ENCODE measurements around the gene PEX10.

Gene PEX10

DNA sequence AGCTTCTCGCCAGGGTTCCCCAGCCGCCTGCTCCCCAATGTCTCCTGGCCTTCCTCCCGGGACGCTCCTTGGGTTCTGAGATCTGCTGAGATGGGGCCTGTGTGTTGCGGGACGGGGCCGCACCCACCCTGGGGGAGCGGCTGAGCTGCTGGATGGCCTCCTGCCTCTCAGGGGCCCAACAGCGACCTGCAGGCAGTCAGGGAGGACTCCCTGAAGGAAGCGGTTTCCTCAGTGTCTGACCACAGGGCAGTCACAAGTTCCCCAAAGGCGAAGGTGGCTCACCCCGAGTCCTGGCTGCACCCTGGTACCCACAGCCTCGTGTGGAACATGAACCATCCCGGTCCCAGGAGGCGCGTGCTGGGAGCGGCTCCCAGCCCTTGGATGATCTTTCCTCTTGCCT lies 45.1 kb upstream of the PEX10 start:
- TF ChIP-seq MYC (IDR thresholded peaks at IDR 0.05; ENCODE audit: low read depth, low read length) (no peak), POLR2A (IDR thresholded peaks at IDR 0.05; ENCODE audit: extremely low read depth, insufficient read length) (no peak)
- TF ChIP-seq, protein P1, sequence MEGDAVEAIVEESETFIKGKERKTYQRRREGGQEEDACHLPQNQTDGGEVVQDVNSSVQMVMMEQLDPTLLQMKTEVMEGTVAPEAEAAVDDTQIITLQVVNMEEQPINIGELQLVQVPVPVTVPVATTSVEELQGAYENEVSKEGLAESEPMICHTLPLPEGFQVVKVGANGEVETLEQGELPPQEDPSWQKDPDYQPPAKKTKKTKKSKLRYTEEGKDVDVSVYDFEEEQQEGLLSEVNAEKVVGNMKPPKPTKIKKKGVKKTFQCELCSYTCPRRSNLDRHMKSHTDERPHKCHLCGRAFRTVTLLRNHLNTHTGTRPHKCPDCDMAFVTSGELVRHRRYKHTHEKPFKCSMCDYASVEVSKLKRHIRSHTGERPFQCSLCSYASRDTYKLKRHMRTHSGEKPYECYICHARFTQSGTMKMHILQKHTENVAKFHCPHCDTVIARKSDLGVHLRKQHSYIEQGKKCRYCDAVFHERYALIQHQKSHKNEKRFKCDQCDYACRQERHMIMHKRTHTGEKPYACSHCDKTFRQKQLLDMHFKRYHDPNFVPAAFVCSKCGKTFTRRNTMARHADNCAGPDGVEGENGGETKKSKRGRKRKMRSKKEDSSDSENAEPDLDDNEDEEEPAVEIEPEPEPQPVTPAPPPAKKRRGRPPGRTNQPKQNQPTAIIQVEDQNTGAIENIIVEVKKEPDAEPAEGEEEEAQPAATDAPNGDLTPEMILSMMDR (IDR thresholded peaks at IDR 0.05; ENCODE audit: low read depth, low read length) = no peak
- TF ChIP-seq, protein P2, sequence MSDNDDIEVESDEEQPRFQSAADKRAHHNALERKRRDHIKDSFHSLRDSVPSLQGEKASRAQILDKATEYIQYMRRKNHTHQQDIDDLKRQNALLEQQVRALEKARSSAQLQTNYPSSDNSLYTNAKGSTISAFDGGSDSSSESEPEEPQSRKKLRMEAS (IDR thresholded peaks at IDR 0.05; ENCODE audit: low read depth, low read length) = no peak
- H3K4me3 ChIP-seq (ENCODE audit: low read depth, low read length) = no peak overlapping the region
- DNase-seq (ENCODE audit: low read depth) = no peak

DNA sequence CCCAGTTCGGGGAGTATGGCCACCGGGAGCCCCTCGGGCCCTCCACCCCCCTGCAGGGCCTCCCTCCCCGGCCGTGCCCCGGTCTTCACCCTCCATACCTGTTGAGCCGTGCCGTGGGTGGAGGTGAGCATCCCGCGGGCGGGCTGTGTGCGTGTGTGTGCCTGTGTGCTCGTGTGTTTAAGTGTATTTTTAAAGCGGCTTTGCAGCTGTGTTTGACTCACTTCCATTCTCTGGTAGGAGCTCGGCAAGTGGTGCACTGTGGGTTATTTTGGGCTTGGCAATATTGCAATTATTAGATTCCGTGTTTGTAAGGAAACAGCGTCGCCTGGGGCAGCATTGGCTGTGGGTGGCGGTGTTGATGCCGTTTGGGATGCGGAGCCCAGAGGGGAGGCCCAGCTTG lies 43.4 kb upstream of the PEX10 start:
- TF ChIP-seq, protein P1 (IDR thresholded peaks at IDR 0.05; ENCODE audit: low read depth, low read length) = no peak
- TF ChIP-seq, protein P2 (IDR thresholded peaks at IDR 0.05; ENCODE audit: low read depth, low read length) = no peak
- no peak for TF ChIP-seq MYC (IDR thresholded peaks at IDR 0.05; ENCODE audit: low read depth, low read length)
- no peak overlapping the region for H3K4me3 ChIP-seq (ENCODE audit: low read depth, low read length)
- peak; percentile 35 for DNase-seq (ENCODE audit: low read depth)

DNA sequence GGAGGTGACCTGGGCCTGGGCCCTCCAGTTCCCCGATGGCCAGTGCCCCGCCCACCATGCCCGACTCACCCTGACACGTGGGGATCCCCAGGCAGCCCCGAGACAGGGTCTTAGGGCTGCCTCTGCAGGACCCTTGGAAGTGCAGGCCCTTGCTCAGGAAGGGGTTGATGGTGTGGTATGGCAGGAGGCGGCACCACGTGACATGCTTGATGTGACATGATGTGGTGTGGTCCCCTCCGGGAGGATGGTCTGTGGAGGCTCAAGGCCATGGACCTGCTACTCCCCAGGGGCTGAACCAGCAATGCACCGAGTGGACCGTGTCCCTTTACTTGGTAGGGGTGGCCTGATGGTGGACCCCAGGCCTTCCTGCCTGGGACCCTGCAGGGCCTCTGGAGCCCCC lies 41.9 kb upstream of the PEX10 start:
- no peak overlapping the region for H3K4me3 ChIP-seq (ENCODE audit: low read depth, low read length)
- no peak for DNase-seq (ENCODE audit: low read depth)
- TF ChIP-seq, protein P1 (IDR thresholded peaks at IDR 0.05; ENCODE audit: low read depth, low read length) = no peak
- no peak for TF ChIP-seq POLR2A (IDR thresholded peaks at IDR 0.05; ENCODE audit: extremely low read depth, insufficient read length)
- no peak for TF ChIP-seq MYC (IDR thresholded peaks at IDR 0.05; ENCODE audit: low read depth, low read length)
- TF ChIP-seq, protein P2 (IDR thresholded peaks at IDR 0.05; ENCODE audit: low read depth, low read length) = no peak

DNA sequence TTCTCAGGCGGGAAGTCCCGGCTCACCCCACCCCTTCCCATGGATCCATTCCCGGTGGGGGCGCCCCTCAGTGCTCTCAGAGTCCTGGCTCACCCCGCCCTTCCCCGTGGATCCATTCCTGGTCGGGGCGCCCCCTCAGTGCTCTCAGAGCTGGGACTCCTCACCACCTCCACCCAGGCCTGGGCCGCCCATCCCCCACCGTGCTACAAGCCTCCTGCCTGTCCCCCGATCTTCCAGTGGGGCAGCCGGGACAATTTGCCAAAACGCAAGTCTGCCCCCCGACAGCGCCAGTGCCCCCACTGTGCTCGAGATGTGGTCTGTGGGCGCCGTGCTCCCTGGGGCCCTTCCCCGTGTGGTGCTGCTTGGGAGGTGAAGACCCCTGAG lies 40.6 kb upstream of the PEX10 start:
- DNase-seq (ENCODE audit: low read depth) = no peak
- no peak for TF ChIP-seq POLR2A (IDR thresholded peaks at IDR 0.05; ENCODE audit: extremely low read depth, insufficient read length)
- TF ChIP-seq, protein P2 (IDR thresholded peaks at IDR 0.05; ENCODE audit: low read depth, low read length) = no peak
- TF ChIP-seq, protein P1 (IDR thresholded peaks at IDR 0.05; ENCODE audit: low read depth, low read length) = no peak
- no peak for TF ChIP-seq MYC (IDR thresholded peaks at IDR 0.05; ENCODE audit: low read depth, low read length)
- no peak overlapping the region for H3K4me3 ChIP-seq (ENCODE audit: low read depth, low read length)

DNA sequence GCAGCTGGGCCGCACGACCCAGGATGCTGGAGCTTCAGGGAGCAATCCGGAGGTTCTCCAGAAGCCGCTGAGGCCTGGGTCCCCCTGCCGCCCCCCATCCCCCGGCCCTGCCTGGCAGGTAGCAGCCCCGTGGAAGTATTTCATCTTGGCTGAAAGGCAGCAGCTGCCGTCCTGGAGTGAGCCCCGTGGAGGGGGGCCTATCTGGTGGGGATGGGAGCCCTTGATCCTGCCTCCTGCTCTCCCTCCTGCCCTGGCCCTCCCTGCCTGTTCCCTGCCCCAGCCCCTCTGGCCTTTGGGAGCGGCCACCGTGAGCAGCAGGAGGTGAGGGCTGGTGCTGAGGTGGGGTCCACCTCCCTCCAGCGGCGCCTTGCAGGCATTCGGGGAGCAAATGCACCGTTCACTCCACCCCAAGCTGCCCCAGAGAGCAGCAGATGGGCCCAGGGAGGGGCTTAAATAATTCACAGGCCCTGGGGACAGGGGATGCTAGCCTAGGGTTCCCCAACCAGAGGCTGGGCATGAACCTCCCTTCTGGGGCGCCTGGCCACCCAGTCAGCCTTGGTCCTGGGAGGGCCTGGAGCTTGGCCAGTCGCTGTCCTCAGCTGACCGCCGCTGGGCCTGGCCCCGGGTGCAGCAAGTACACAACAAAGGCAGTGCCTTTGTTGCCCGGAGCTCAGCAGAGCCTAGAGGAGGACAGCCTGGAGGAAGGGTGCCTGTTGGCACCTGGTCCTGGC lies 40.0 kb upstream of the PEX10 start:
- no peak for DNase-seq (ENCODE audit: low read depth)
- no peak overlapping the region for H3K4me3 ChIP-seq (ENCODE audit: low read depth, low read length)
- TF ChIP-seq POLR2A (IDR thresholded peaks at IDR 0.05; ENCODE audit: extremely low read depth, insufficient read length) (no peak), MYC (IDR thresholded peaks at IDR 0.05; ENCODE audit: low read depth, low read length) (no peak)
- TF ChIP-seq, protein P2 (IDR thresholded peaks at IDR 0.05; ENCODE audit: low read depth, low read length) = no peak
- TF ChIP-seq, protein P1 (IDR thresholded peaks at IDR 0.05; ENCODE audit: low read depth, low read length) = no peak
